Stimulated activated naive CD4-positive, alpha-beta T cell (primary cell): ENCODE results near the gene BMP8A.
"Not testable (repeated sequence)": the region's sequence is repeated elsewhere in the genome, so short reads cannot be mapped to it uniquely, and the experiment has no call there.

ENCODE experiments used
- DNase-seq, 6 experiments: peaks; one replicate each; lab custom pipeline; 2025; lab: John Stamatoyannopoulos, UW

Gene BMP8A

DNA sequence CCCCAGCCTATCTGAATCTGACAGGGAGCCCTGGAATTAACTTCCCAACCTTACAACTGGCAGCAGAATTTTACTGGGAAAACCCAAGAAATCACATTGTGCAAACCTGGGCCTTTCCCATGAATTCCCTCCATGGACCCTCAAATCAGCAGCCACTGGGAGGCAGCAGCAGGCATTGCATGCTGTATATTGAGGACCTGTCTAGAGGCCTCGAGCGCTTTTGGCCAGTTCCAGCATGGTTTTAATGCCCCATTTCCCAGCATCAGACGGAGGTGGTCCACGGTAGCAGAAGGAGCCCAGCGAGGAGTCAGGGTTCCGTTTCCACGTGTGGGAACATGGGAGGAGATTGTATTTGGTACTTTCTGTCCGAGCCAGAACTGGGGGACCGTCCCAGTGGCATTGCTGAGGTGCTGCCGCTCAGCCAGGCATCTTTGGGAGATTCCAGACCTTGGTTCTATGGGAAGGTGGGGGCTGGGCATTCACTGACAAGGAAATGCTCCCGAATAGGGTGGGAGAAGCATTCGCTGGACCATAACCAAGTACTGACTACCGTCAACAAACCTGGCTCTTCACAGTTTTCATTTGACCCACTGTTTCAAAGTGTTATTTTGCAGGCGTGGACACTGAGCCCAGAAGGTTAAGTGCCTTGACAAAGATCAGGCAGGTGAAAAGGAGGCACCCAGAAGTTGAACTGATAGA, 15.9 kb downstream of the BMP8A start:
- DNase-seq: no peak

DNA sequence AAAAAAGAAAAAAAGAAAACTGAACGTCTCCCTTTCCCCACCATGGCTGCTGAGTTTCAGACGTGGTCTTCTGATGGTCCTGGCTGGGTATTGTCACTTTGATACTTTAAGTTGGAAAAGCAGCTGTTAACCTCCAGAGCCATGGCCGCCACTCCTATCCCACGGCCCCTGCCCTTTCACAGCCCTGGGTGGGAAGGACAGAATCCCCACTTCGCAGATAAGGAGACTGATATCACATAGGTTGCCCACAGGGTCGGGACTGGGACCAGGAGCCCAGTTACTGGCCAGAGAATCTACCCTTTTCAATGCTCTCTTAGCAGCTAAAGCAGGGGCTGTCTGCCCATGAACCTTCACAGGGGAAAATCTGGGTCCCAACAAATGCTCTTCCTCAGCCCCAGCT, 16.8 kb downstream of the BMP8A start:
- no peak for DNase-seq

DNA sequence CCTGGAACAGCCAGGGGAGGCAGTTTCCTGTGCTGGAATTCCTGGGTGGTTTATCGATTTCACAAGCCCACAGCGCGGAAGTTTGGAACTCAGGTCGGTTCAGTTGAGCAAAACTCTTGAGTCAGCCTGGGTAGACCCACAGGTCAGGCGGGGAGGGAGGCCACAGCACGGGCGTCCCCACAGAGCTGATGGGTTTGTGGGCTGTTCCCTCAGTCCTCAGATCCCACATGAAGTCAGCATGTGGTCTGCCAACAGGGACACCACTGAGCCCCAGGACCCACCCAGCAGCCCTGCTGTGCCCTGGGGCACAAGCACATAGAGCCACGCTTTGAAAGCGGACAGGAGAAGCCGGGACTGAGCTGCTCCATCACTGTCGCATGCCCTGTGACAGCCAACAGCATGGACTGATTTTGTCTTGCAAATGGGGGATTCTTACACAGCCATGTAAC, 17.4 kb downstream of the BMP8A start:
- no peak for DNase-seq

DNA sequence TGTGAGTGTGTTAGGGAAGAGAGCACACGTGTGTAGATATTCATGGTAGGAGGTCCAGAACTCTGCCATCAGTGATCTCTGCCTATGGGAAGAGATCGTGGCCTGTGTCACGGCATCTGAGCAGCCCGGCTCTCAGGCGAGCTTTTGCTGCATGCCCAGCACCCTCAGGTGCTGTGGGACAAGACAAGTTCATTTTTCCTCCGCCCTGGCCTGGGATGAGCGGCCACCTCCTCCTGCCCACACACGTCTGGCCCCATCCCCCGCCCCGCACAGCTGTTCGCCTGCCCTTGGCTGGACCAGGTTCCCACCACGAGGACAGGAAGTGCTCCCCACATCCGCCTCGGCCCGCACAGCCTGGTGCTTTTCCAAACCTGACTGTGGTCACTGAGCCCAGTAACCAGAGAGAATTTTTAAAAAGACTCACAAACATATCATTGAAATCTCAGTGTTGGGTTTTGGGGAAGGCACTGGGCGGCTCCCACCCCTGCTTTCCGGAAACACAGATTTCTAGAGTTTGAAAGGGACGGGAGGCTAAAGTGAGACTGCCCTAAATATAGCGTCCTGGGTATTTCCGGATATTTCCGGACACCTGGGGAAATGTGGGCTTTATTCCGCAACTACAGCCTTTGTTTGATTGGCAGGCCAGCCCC, 18.0 kb downstream of the BMP8A start:
- DNase-seq: no peak

DNA sequence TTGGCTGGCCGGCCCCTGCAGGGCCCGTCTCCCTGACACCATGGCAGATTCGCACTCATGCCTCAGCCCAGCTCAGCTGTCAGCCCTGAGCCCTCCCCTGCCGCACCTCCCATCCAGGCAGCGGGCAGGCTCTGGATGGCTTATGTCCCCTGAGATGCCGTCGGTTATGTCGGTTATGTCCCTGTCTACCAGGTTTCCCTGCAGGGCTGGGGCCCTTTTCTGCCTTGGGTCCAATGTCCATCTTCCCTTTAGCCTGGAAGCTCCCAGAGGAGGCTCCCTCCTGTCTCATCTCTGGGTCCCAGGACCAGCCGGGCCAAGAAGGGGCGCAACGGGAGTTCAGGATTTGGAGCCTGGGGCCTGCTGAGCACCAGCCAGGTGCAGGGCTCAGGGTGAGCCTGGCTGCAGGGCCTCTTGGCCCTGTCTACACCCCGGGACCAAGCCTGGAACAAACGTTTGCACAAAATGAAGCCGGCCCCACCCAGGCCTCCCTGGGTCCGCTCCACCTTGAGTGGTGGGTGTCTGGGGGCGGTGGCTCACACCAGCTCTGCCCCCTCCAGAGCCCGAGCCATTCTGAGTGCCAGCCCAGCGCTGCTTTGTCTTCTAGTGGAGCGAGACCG, 19.2 kb downstream of the BMP8A start:
- not testable (repeated sequence) for DNase-seq

DNA sequence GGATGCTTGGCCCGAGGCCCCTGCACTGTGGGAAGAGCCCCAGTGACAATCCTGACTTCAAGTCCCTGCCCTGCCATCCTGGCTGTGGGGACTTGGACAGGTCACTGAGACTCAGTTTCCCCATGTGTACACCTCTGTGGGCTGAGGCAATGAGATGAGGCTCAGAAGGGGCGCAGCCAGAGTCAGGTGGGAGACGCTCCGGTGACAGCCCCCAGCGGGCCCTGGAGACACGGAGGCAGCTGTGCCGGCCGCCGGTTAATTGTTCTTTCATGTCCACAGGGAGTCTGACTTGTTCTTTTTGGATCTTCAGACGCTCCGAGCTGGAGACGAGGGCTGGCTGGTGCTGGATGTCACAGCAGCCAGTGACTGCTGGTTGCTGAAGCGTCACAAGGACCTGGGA, 20.0 kb downstream of the BMP8A start:
- DNase-seq: not testable (repeated sequence)

DNA sequence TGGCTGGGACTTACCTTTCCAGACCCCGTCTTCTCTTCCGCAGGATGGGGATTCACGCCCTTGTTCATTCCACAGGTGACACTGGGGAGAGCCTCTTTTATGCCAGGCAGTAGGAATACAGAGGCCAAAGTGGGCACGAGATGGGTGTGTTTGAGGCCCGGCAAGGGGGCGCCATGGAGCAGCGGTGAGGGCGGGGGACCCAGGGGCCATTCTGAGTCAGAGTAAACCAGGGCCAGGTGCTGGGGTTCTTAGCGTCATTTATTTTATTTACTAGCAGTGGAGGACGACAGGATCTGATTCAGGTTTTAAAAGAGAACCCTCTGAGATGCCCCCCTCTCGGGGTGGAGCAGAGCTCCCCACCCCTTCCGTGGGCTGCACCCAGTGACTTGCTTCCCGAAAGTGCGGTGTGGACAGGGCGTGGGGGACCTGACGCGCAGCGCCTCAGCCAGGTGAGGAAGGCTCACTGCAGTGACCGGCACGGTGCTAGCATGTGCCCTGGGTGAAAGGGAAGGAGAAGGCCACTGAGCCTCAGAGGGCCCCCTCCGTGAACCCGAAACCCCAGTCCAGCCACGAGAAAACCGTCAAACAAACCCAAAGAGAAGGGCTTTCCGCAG, 20.9 kb downstream of the BMP8A start:
- not testable (repeated sequence) for DNase-seq

DNA sequence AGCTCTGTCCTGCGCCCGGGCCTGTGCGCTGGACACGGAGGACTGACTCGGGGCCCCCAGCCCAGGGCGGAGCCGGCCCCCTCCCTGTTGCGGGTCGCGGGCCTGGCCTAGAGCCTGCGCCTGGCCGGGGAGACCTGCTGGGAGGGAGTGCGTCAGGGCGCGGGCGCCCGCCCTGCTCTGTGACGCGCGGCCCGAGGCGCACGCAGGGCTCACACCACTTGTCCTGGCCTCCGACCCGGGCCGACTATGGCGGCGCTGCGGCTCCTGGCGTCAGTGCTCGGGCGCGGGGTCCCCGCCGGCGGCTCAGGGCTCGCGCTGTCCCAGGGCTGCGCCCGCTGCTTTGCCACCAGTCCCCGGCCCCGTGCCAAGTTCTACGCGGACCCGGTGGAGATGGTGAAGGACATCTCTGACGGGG, 23.3 kb downstream of the BMP8A start:
- not testable (repeated sequence) for DNase-seq

DNA sequence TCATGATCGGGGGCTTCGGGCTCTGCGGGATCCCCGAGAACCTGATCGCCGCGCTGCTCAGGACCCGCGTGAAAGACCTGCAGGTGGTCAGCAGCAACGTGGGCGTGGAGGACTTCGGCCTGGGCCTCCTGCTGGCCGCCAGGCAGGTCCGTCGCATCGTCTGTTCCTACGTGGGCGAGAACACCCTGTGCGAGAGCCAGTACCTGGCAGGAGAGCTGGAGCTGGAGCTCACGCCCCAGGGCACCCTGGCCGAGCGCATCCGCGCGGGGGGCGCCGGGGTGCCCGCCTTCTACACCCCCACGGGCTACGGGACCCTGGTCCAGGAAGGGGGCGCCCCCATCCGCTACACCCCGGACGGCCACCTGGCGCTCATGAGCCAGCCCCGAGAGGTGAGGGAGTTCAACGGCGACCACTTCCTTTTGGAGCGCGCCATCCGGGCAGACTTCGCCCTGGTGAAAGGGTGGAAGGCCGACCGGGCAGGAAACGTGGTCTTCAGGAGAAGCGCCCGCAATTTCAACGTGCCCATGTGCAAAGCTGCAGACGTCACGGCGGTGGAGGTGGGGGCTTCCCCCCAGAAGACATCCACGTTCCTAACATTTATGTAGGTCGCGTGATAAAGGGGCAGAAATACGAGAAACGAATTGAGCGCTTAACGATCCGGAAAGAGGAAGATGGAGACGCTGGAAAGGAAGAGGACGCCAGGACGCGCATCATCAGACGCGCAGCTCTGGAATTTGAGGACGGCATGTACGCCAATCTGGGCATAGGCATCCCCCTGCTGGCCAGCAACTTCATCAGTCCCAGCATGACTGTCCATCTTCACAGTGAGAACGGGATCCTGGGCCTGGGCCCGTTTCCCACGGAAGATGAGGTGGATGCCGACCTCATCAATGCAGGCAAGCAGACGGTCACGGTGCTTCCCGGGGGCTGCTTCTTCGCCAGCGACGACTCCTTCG, 24.0 kb downstream of the BMP8A start:
- DNase-seq: not testable (repeated sequence)

DNA sequence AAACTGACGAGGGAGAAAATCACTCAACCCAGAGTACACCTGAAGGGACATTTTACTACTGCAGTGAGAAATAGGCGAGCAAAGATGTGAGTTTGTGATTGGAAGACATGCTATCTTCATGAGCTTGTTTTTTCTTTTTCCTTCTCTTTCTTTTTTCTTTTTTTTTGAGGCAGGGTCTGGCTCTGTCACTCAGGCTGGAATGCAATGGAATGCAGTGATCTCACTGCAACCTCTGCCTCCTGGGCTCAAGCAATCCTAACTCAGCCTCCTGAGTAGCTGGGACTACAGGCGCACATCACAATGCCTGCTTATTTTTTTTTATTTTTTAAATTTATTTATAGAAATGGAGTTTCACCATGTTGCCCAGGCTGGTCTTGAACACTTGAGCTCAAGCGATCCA, 25.4 kb downstream of the BMP8A start:
- not testable (repeated sequence) for DNase-seq

DNA sequence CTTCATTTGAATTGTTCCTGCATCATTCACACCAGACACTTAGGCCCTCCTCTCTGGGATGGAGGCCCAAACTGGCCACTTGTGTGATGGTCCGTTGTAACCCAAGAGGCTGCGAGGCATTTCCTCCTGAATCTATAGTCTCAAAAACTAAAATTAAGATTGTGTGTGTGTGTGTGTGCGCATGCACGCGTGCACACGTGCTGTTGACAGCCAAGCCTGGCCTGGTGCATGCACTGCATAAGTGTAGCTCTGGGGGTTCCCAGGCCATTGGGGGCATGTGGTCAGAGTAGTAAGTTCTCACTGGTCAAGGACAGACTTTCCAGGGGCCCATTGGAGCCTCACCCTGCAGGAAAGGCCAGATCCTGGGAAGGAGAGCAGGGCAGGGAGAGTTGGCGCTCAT, 26.5 kb downstream of the BMP8A start:
- DNase-seq: not testable (repeated sequence)

DNA sequence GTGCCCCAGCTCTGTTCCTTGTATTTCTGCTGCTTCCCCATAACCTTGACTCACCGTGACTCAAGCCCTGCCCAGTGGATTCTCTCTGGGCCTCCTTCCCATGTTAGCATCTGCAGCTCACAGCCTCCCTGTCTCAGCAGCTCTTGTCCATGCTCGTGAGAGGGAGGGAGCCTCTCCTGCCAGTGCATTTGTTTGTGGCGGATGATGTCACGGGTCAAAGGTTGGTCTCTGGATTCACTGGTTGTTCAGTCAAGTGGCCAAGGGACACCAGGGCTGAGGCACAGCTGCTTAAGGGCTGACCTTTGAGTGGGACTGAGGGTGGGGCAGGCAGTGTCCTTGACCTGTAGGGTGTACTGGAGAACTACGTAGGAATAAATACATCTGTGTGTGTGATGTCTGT, 27.9 kb downstream of the BMP8A start:
- not testable (repeated sequence) for DNase-seq

DNA sequence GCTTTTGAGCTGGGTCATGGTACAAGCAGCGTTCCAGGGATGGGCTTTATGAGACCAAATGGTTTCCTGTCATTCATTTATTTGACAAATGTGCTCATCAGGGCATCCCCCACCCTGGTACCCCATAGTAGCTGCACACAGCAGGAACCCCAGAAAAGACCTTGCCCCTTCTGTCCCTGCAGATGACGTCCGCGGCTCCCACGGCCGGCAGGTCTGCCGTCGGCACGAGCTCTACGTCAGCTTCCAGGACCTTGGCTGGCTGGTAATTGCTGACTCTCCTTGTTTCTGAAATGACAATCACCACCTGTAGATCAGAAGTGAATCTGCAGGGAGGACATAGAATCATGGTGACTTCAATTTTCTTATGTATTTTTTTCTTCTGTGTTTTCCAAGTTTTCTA, 30.8 kb downstream of the BMP8A start:
- DNase-seq: not testable (repeated sequence)

DNA sequence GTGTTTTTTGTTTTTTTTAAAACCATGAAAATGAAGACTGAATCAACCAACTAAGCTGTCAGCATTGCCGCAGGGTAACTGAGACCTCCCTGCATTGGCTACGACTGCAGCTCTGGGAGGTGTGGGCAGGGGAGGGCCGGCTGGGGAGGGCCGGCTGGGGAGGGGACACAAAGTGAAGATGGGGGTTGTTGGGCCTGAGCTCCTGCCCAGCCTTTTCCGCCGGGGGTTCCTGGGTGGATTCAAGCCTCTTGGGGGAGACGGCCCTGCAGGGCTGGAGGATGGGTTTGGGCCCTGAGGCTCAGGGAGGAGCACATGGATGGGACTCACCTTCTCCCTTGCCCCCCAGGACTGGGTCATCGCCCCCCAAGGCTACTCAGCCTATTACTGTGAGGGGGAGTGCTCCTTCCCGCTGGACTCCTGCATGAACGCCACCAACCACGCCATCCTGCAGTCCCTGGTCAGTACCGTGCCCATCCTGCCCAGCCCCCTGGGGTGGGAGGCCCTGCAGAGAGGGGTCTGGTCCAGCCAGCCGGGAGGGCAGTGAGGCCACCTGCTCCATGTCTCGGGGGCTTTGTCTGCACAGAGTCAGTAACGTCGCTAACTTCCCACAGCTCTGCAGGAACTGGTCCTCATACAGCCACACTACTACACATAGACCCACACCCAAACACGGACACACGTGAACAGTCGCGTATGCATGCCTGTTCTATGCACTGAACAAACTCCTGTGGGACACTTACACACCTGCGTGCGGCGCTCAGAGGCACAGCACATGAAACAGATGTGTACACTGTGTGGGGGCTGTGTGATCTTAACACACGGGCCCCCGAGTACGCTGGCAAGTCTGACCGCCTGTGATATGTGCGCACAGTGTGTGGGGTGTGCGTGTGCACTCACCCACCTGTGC, 31.5 kb downstream of the BMP8A start:
- no peak for DNase-seq

DNA sequence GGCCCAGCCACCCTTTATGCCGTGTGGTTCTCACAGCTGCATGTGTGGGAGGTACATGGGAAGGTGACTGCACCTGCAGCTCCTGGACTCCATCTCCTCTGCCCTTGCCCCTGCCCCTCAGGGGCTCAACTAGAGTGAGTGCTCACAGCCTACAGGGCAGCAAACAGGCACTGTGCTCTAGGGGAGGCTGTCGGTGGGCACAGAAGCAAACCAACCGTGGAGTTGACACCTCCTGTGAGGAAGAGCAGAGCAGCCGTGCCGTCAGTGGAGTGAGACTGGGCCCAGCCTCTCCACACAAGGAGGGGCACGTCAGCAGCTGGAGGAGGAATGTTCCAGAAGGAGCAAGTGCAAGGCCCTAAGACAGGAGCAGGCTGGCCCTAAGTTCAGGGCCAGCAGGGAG, 32.7 kb downstream of the BMP8A start:
- DNase-seq: no peak

DNA sequence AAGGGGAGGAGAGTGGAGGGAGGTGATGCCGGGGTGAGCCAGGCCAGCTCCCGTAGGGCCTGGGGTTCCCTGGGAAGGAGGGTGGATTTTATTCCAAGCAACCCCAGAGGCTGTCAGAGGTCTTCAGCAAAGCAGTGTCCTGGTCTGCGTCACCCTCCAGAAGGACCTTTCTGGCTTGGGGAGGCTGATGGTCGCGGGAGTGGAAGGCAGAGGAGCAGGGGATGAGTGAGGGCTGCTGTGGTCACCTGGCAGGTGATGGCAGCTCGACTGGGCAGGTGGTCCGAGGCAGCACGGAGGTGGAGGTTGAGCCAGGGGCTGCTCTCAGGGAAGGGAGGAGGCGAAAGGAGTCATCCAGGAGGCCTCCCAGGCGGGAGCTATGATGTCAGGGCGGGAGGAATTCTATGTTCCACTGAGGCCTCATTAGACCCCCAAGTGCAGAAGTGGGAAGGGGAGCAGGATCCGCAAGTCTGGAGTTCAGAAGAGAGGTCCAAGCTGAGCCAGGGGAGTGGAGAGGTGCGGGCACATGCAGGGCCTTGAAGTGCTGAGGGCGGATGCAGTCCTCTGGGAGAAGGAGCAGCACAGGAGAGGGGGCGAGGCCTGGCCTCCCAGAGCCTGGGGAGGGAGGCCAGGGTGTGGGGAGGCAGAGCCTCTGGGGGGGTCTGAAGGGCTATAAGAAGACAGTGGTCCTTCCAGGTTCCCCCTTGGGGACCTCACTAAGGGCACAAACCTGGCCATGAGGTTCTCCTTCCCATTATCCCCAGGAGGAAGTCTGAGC, 33.3 kb downstream of the BMP8A start:
- no peak for DNase-seq

DNA sequence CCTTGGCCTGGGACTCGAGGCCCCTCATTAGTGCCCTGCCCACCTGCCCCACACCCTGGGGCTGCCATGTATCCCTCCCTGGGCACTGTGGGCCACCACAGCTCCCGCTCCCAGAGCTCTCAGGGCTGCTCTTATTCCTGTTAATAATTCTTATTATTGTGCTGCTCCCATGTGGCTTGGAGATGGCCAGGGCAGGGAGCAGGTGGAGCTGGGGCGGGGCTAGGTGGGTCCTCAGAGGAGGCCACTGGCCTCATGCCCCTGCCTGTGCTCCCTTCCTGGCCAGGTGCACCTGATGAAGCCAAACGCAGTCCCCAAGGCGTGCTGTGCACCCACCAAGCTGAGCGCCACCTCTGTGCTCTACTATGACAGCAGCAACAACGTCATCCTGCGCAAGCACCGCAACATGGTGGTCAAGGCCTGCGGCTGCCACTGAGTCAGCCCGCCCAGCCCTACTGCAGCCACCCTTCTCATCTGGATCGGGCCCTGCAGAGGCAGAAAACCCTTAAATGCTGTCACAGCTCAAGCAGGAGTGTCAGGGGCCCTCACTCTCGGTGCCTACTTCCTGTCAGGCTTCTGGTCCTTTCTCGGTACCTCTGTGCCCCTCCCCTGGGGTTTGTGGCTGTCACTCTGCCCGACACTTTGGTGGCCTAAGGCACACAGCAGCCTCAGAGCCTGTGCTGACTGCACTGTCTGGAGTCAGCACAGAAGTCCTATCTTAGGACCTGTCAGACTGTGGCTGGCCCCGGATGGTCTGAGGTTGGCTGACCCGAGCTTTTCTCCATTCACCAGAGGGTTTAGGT, 34.1 kb downstream of the BMP8A start:
- DNase-seq: no peak

DNA sequence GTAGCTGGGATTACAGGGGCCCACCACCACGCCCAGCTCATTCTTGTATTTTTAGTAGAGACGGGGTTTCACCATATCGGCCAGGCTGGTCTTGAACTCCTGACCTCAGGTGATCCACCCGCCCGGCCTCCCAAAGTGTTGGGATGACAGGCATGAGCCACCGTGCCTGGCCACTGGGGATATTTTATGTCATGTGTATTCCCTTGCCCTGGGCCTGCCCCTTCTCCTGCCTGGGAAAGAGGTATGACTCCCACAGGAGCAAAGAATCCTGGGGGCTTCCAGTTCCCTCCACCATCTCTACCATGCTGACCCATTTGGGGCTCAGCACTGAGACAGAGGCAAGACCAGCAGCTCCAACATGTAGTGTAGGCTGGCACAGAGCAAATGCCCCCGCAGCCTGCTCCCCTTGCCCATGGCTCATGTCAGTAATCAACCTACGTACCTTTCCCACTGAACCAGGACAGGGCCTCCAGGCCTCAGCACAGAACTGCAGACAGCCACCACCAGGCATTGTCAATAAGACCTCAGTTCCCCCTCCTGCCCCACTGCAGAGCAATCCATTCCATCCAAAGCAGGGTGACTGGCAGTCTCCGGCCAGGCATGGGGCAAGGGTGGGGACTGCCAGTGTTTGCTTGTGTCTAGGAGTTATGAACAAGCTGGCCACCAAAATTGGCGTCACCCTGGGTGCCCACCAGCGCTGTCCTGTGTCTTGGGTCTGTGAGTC, 35.2 kb downstream of the BMP8A start:
- DNase-seq: no peak
